Measurements from ENCODE around the gene AARS2.
A peak's percentile ranks its signal among the peaks of the same experiment; 100 is the strongest.

The AARS2 gene

DNA sequence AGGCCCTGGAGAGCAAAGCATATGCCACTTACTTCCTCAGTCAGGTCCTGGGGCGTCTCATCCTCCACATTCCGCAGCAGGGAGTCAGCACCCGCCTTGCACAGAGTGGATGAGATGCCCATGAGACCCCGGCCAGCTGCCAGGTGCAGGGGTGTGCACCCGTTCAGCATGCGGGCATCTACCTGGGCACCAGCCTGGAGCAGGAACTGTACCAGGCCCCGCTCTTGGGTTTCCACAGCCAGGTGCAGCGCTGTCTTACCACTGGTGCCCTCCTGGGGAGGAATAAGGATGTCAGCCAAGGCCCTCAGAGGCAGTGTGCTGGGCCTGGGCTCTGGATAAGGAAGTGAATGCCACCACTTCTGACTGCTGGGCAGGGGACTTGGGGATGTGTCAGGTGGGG lies 53.1 kb downstream of the AARS2 start:
- in situ Hi-C loops (cut with HindIII; ENCODE audit: low pct_ligation_motif_present, low sequenced_read_pairs), result no loop called here
- Histone ChIP-seq H3K4me3 (ENCODE audit: low read depth, low read length) (no peak overlapping the region), H3K27me3 (replicated peaks) (no peaks in the 10 kb centered on the region), H3K27ac (no peak overlapping the region), H3K36me3 (replicated peaks) (peaks cover 12% of the 10 kb centered on the region)
- DNase-seq, result no peak
- no peak for TF ChIP-seq CTCF (IDR thresholded peaks at IDR 0.05; ENCODE audit: low read depth, low read length, missing control alignments)

DNA sequence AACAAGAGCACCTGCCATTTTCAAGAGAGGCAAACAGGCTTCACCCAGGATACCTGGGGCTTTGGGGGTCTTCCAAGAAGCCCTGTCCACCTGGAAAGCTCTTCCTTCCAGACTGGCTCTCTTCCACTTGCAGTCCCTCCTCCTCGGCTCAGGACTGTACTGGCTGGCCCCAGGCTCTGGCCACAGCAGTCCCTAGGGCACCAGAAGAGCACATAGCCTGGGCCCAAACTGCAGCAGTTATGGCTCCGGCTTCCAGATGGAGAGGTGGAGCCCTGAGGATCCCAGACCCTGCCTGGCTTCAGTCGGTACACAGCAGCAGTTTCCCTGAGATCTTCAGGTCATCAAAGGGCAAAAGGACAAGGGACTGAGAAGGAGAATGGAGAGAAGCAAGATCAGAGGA lies 54.2 kb downstream of the AARS2 start:
- no peak overlapping the region for H3K4me3 ChIP-seq (ENCODE audit: low read depth, low read length)
- no peak for TF ChIP-seq CTCF (IDR thresholded peaks at IDR 0.05; ENCODE audit: low read depth, low read length, missing control alignments)
- in situ Hi-C loops (cut with HindIII; ENCODE audit: low pct_ligation_motif_present, low sequenced_read_pairs), result no loop called here
- H3K27me3 ChIP-seq (replicated peaks), result no peaks in the 10 kb centered on the region
- H3K36me3 ChIP-seq (replicated peaks), result peaks cover 23% of the 10 kb centered on the region
- DNase-seq, result no peak
- H3K27ac ChIP-seq, result no peak overlapping the region

DNA sequence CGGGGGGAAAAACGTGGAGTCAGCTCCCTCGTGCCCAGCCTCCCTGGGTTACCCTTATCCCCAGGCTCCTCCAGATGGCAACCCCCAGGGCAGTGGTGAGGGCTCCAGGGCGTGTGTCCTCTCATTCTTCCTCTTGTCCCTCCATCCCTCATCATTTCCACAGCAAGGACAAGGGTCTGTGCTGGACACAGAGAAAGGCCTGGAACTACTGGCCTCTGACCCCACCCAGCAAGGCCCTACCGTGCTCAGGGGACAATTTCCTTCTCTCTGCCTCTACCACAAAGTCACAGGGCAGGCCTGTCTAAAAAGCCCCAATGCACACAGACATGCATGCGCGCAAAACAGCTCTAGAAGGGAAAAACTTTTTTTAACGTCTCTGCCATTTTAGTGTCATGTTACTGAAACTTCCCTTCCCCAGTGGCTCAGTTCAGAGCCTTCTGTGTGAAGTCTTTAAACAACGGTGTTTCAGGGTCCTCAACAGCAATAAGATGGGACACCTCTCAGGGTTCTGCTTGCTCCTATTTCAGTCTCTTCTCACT lies 54.8 kb downstream of the AARS2 start:
- Histone ChIP-seq H3K27me3 (replicated peaks) (no peaks in the 10 kb centered on the region), H3K4me3 (ENCODE audit: low read depth, low read length) (no peak overlapping the region), H3K36me3 (replicated peaks) (peaks cover 28% of the 10 kb centered on the region), H3K27ac (no peak overlapping the region)
- in situ Hi-C loops (cut with HindIII; ENCODE audit: low pct_ligation_motif_present, low sequenced_read_pairs), result no loop called here
- no peak for DNase-seq
- no peak for TF ChIP-seq CTCF (IDR thresholded peaks at IDR 0.05; ENCODE audit: low read depth, low read length, missing control alignments)

DNA sequence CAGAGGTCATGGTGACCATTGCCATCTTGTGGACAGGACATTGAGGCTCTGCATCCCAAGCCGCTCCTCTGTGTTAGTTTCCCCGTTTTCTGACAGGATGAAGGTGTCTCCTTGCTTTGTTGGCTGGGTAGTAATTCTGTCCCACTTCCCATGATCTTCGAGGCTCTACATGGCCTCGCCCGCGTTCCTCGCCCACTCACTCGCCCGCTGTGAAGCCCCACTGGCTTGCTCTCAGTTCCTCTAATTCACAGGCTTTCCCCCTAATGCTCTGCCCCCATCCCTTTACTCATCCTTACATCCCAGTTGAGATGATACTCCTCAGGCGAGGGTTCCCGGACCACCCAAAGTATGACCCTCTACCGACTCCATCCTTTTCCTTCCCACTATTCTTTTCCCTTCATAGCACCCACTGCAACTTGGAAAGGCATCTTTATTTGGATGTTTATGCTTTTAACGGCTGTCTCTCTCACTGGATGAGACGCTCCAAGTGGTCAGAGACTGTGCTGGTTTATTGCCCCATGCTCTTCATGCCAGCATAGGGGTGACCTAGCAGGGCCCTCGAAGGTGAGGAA lies 55.3 kb downstream of the AARS2 start:
- Histone ChIP-seq H3K36me3 (replicated peaks) (peaks cover 34% of the 10 kb centered on the region), H3K27ac (peak overlapping the region; percentile 62)
- in situ Hi-C loops (cut with HindIII; ENCODE audit: low pct_ligation_motif_present, low sequenced_read_pairs), result no loop called here

GRCh38 chr6:44257025-44257752 lies 56.0 kb downstream of the AARS2 start, which contains the start of gene SLC35B2:
Gene SLC35B2, minus strand, starts transcription at chr6:44257528. Its CDS starts 118 bp downstream, at chr6:44257410.
- Histone ChIP-seq H3K27me3 (replicated peaks) (no peaks in the 10 kb centered on the region), H3K36me3 (replicated peaks) (peaks cover 40% of the 10 kb centered on the region), H3K4me3 (ENCODE audit: low read depth, low read length) (peak within 1 kb of the TSS; percentile 81), H3K27ac (peak within 1 kb of the TSS; percentile 62)
- TF ChIP-seq CTCF (IDR thresholded peaks at IDR 0.05; ENCODE audit: low read depth, low read length, missing control alignments), result peak; percentile 41
- in situ Hi-C loops (cut with HindIII; ENCODE audit: low pct_ligation_motif_present, low sequenced_read_pairs), result no loop called here
- peak; percentile 47 for DNase-seq

More for the DNA sequence above, 55.3 kb downstream of the AARS2 start:
- Histone ChIP-seq H3K27me3 (replicated peaks) (no peaks in the 10 kb centered on the region), H3K4me3 (ENCODE audit: low read depth, low read length) (peak overlapping the region; percentile 81)
- DNase-seq, result no peak
- no peak for TF ChIP-seq CTCF (IDR thresholded peaks at IDR 0.05; ENCODE audit: low read depth, low read length, missing control alignments)

Data from brain microvascular endothelial cell (primary cell).